Measurements from ENCODE around the gene PLXNA1. TPM values are rescaled to one million over a fixed set of nuclear protein-coding genes. Genes with fewer than 3 reads are reported as not detected.

The PLXNA1 gene
- total RNA-seq, 2 donors from 2014 or later, result 17.0 to 49.5 TPM

- TF ChIP-seq POLR2A (IDR thresholded peaks at IDR 0.05) (no peak), POLR2AphosphoS5 (IDR thresholded peaks at IDR 0.05) (no peak)
- TF ChIP-seq, protein P1, sequence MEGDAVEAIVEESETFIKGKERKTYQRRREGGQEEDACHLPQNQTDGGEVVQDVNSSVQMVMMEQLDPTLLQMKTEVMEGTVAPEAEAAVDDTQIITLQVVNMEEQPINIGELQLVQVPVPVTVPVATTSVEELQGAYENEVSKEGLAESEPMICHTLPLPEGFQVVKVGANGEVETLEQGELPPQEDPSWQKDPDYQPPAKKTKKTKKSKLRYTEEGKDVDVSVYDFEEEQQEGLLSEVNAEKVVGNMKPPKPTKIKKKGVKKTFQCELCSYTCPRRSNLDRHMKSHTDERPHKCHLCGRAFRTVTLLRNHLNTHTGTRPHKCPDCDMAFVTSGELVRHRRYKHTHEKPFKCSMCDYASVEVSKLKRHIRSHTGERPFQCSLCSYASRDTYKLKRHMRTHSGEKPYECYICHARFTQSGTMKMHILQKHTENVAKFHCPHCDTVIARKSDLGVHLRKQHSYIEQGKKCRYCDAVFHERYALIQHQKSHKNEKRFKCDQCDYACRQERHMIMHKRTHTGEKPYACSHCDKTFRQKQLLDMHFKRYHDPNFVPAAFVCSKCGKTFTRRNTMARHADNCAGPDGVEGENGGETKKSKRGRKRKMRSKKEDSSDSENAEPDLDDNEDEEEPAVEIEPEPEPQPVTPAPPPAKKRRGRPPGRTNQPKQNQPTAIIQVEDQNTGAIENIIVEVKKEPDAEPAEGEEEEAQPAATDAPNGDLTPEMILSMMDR (IDR thresholded peaks at IDR 0.05), result no peak
- Histone ChIP-seq H3K27me3 (replicated peaks; ENCODE audit: insufficient read depth) (no peaks in the 10 kb centered on the region), H3K36me3 (no peaks in the 10 kb centered on the region), H3K4me3 (no peak overlapping the region), H3K9me3 (no peaks in the 10 kb centered on the region), H3K27ac (no peak overlapping the region), H3K4me1 (replicated peaks) (peaks cover 7% of the 10 kb centered on the region)
- no peak for DNase-seq (ENCODE audit: low spot score)
- WGBS, result 97% methylated on average over 11 of the region's 12 CpGs
- intact Hi-C loops (cut with DNase I), result no loop called here
These were observed 20.2 kb downstream of the PLXNA1 start for GRCh38 chr3:127003175-127003555.

DNA sequence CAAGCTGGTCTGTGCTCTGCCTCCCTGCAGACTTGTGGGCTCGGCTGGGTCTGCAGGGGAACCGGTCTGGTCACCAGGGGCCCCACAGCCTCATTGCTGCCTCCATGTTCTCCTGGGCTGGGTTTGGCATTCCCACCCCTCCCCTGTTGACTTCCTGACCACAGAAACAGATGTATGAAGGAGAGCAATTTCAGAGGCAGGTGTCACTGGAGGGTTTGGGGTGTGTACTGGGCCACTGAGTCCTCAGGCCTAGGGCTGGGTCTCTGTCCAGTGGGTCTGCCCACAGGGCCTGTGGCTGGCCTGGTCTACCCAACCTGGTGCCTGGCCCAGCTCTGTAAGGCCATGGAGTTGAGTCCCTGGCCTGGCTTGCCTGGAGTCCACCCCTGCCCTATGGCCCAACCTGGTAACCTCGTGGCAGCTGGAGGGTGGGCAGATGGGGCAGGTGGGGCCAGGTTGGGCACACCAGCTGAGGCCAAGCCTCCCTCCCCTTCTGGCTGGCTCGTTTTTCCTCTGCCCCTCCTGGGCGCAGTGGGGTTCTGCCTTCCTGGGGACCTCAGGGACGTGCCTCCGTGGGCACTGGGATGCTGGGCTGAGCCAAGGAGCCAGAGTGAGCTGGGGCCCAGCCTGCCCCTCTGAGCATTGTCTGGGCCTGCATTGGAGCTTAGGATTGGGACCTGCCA lies 20.8 kb downstream of the PLXNA1 start:
- TF ChIP-seq, protein P1 (IDR thresholded peaks at IDR 0.05), result no peak
- TF ChIP-seq POLR2A (IDR thresholded peaks at IDR 0.05) (no peak), POLR2AphosphoS5 (IDR thresholded peaks at IDR 0.05) (no peak)

GRCh38 chr3:127004641-127005397 lies 21.9 kb downstream of the PLXNA1 start:
- no peak for TF ChIP-seq POLR2AphosphoS5 (IDR thresholded peaks at IDR 0.05)
- no peak for TF ChIP-seq POLR2A (IDR thresholded peaks at IDR 0.05)
- TF ChIP-seq, protein P1 (IDR thresholded peaks at IDR 0.05), result no peak
- no peaks in the 10 kb centered on the region for H3K9me3 ChIP-seq
- DNase-seq (ENCODE audit: low spot score), result no peak
- H3K4me1 ChIP-seq (replicated peaks), result peaks cover 7% of the 10 kb centered on the region
- WGBS, result 91% methylated on average over 32 of the region's 32 CpGs
- H3K4me3 ChIP-seq, result no peak overlapping the region
- H3K27me3 ChIP-seq (replicated peaks; ENCODE audit: insufficient read depth), result no peaks in the 10 kb centered on the region
- H3K36me3 ChIP-seq, result no peaks in the 10 kb centered on the region
- intact Hi-C loops (cut with DNase I), result no loop called here
- no peak overlapping the region for H3K27ac ChIP-seq

More for the DNA sequence above, 20.8 kb downstream of the PLXNA1 start:
- H3K4me3 ChIP-seq, result no peak overlapping the region
- no peaks in the 10 kb centered on the region for H3K36me3 ChIP-seq
- DNase-seq (ENCODE audit: low spot score), result no peak
- intact Hi-C loops (cut with DNase I), result no loop called here
- no peaks in the 10 kb centered on the region for H3K27me3 ChIP-seq (replicated peaks; ENCODE audit: insufficient read depth)
- no peak overlapping the region for H3K27ac ChIP-seq
- 84% methylated on average over 7 of the region's 7 CpGs for WGBS
- H3K4me1 ChIP-seq (replicated peaks), result peaks cover 7% of the 10 kb centered on the region
- no peaks in the 10 kb centered on the region for H3K9me3 ChIP-seq

DNA sequence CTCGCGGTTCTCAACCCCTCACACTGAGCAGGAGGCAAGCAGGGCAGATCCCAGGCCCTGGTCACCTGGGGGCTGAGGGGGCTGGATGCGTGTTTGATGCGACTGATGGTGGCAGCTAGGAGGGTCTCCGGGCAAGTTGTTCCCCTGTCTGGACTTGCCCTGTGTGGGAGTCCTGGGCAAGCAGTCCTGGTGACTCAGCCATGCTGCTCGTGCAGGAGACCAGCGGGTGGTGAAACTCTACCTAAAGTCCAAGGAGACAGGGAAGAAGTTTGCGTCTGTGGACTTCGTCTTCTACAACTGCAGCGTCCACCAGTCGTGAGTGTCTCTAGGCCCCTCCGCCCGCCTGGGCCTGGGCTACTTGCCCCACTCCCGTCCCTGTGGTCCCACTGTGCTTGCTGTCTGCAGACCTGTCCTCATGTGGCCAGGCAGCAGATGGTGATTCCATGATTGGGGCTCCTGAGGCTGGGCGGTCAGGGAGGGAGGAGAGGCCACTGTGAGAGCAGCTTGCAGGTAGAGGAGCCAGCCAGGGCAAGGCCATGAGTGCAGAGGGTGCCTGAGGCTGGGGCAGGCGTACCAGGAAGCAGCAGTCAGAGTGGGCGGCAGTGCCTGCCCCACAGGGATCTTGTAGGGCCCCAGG lies 23.1 kb downstream of the PLXNA1 start:
- Histone ChIP-seq H3K9me3 (no peaks in the 10 kb centered on the region), H3K4me3 (no peak overlapping the region), H3K36me3 (no peaks in the 10 kb centered on the region), H3K27me3 (replicated peaks; ENCODE audit: insufficient read depth) (no peaks in the 10 kb centered on the region), H3K27ac (no peak overlapping the region), H3K4me1 (replicated peaks) (peaks cover 7% of the 10 kb centered on the region)
- 78% methylated on average over 16 of the region's 17 CpGs for WGBS
- intact Hi-C loops (cut with DNase I), result no loop called here
- no peak for DNase-seq (ENCODE audit: low spot score)
- TF ChIP-seq POLR2A (IDR thresholded peaks at IDR 0.05) (no peak), POLR2AphosphoS5 (IDR thresholded peaks at IDR 0.05) (no peak)
- TF ChIP-seq, protein P1 (IDR thresholded peaks at IDR 0.05), result no peak

Data from prostate gland (tissue), 2 donors.